KBM-7 (cell line): Measurements from ENCODE around the gene PCNT.

Experiments used
- DNase-seq: peaks from one replicate; pipeline ENCODE4 v3.0.0-alpha.2; 2015
- in situ Hi-C: fragments of 300-500 bp; cut with MboI; formaldehyde crosslinking; loops from 2 replicates; pipeline ENCODE4 v1.14.3; 2020; ENCODE audit warnings: low sequenced_read_pairs, low pct_unique_long_range_greater_than_20kb, mixed read lengths

Gene PCNT

GRCh38 chr21:46418265-46418946 lies 94.5 kb downstream of the PCNT start:
- in situ Hi-C loops: no loop called here
- no peak for DNase-seq

- in situ Hi-C loops: no loop called here
Measured at GRCh38 chr21:46420241-46421190, 96.6 kb downstream of the PCNT start.

GRCh38 chr21:46421191-46421750 lies 97.3 kb downstream of the PCNT start:
- in situ Hi-C loops: no loop called here
- no peak for DNase-seq

More at GRCh38 chr21:46420241-46421190, 96.6 kb downstream of the PCNT start:
- no peak for DNase-seq

GRCh38 chr21:46421756-46422555 lies 98.0 kb downstream of the PCNT start:
- in situ Hi-C loops: no loop called here
- DNase-seq: no peak

- in situ Hi-C loops: no loop called here
- DNase-seq: no peak
Measured at GRCh38 chr21:46422636-46423241, 98.8 kb downstream of the PCNT start.

- no peak for DNase-seq
- in situ Hi-C loops: no loop called here
Measured at GRCh38 chr21:46423546-46424038, 99.6 kb downstream of the PCNT start.

GRCh38 chr21:46424039-46424591 lies 100.2 kb downstream of the PCNT start:
- no peak for DNase-seq
- in situ Hi-C loops: no loop called here

- DNase-seq: no peak
- in situ Hi-C loops: no loop called here
Measured at GRCh38 chr21:46424621-46425020, 100.7 kb downstream of the PCNT start.

- DNase-seq: no peak
- in situ Hi-C loops: no loop called here
Measured at GRCh38 chr21:46425041-46425440, 101.1 kb downstream of the PCNT start.

GRCh38 chr21:46425571-46425970 lies 101.6 kb downstream of the PCNT start:
- in situ Hi-C loops: no loop called here
- no peak for DNase-seq

- in situ Hi-C loops: no loop called here
Measured at GRCh38 chr21:46426313-46427046, 102.5 kb downstream of the PCNT start.

GRCh38 chr21:46427516-46427915 lies 103.6 kb downstream of the PCNT start:
- no peak for DNase-seq
- in situ Hi-C loops: no loop called here

More at GRCh38 chr21:46426313-46427046, 102.5 kb downstream of the PCNT start:
- no peak for DNase-seq

GRCh38 chr21:46428286-46428685 lies 104.3 kb downstream of the PCNT start:
- in situ Hi-C loops: no loop called here
- no peak for DNase-seq

- in situ Hi-C loops: no loop called here
- no peak for DNase-seq
Measured at GRCh38 chr21:46428987-46429710, 105.2 kb downstream of the PCNT start.

GRCh38 chr21:46429754-46430681 lies 106.1 kb downstream of the PCNT start:
- DNase-seq: no peak
- in situ Hi-C loops: no loop called here

- in situ Hi-C loops: no loop called here
- no peak for DNase-seq
Measured at GRCh38 chr21:46431448-46431847, 107.5 kb downstream of the PCNT start.
